NCI-H526 (cell line): ENCODE results near the gene PHF21B.

Experiments used
- DNase-seq, 2 experiments: peaks; one replicate each; lab custom pipeline; 2025; lab: John Stamatoyannopoulos, UW

Gene PHF21B

GRCh38 chr22:44990328-44990727 is 19.5 kb downstream of the PHF21B start:
- DNase-seq: no peak

GRCh38 chr22:44988671-44989070 is 21.1 kb downstream of the PHF21B start:
- no peak for DNase-seq

GRCh38 chr22:44986926-44987325 is 22.9 kb downstream of the PHF21B start:
- DNase-seq: no peak

- no peak for DNase-seq
These were observed 23.8 kb downstream of the PHF21B start for GRCh38 chr22:44985906-44986527.

- no peak for DNase-seq
These were observed 25.8 kb downstream of the PHF21B start for GRCh38 chr22:44983878-44984482.

- DNase-seq: no peak
These were observed 27.4 kb downstream of the PHF21B start for GRCh38 chr22:44982445-44982844.

- no peak for DNase-seq
These were observed 27.9 kb downstream of the PHF21B start for GRCh38 chr22:44981857-44982256.

- DNase-seq: no peak
These were observed 30.7 kb downstream of the PHF21B start for GRCh38 chr22:44979154-44979553.

GRCh38 chr22:44975427-44976262 is 34.2 kb downstream of the PHF21B start:
- DNase-seq: peak in 1 of 2 experiments; percentile 57

- no peak for DNase-seq
These were observed 35.4 kb downstream of the PHF21B start for GRCh38 chr22:44974454-44974853.

GRCh38 chr22:44973829-44974228 is 36.0 kb downstream of the PHF21B start:
- no peak for DNase-seq

GRCh38 chr22:44972363-44973083 is 37.3 kb downstream of the PHF21B start:
- DNase-seq: no peak

- DNase-seq: no peak
These were observed 38.0 kb downstream of the PHF21B start for GRCh38 chr22:44971651-44972362.

- no peak for DNase-seq
These were observed 39.5 kb downstream of the PHF21B start for GRCh38 chr22:44970291-44970690.

- DNase-seq: no peak
These were observed 40.0 kb downstream of the PHF21B start for GRCh38 chr22:44969817-44970216.

GRCh38 chr22:44968736-44969135 is 41.1 kb downstream of the PHF21B start:
- peak in 1 of 2 experiments; percentile 19 for DNase-seq

GRCh38 chr22:44965171-44965570 is 44.6 kb downstream of the PHF21B start:
- DNase-seq: no peak

GRCh38 chr22:44964722-44965078 is 45.1 kb downstream of the PHF21B start:
- DNase-seq: no peak

- no peak for DNase-seq
These were observed 45.7 kb downstream of the PHF21B start for GRCh38 chr22:44963832-44964721.

- DNase-seq: no peak
These were observed 46.9 kb downstream of the PHF21B start for GRCh38 chr22:44962741-44963454.
